Keratinocyte (primary cell): Measurements from ENCODE around the gene ANKRD13A. TPM values are rescaled to one million over a fixed set of nuclear protein-coding genes. Genes with fewer than 3 reads are reported as not detected.

Source experiments
- DNase-seq: peaks from one replicate; pipeline ENCODE4 v3.0.0-alpha.2; 2011; ENCODE audit warnings: low read depth, missing footprints, low spot score
- FAIRE-seq: peaks from 2 replicates; lab custom pipeline; 2011; peaks lifted over from hg19 to GRCh38; lab: Jason Lieb, UNC
- H2AFZ ChIP-seq: 2 replicates; pipeline ENCODE4 v1.6.0; 2012; ENCODE audit warnings: low read length, control low read depth, inconsistent platforms; ENCODE audit not compliant: control insufficient read depth
- H3K27ac ChIP-seq: 2 replicates; pipeline ENCODE4 v1.5.1; 2011; ENCODE audit warnings: low read length; ENCODE audit not compliant: control insufficient read depth, insufficient read depth
- H3K27me3 ChIP-seq: 3 replicates; pipeline ENCODE4 v1.6.0; 2011; ENCODE audit warnings: low read length; ENCODE audit not compliant: control insufficient read depth, insufficient read depth; ENCODE audit errors: extremely low read depth
- H3K36me3 ChIP-seq, 2 experiments: 2 replicates in 1 of 2; 3 replicates in 1 of 2; pipeline ENCODE4 v1.5.1; 2011; ENCODE audit warnings: low read length in 2 of 2, mild to moderate bottlenecking in 1 of 2; ENCODE audit not compliant: control insufficient read depth in 2 of 2, insufficient read depth in 2 of 2; ENCODE audit errors: extremely low read depth in 1 of 2
- H3K4me1 ChIP-seq: 3 replicates; pipeline ENCODE4 v1.5.1; 2011; ENCODE audit warnings: low read length; ENCODE audit not compliant: control insufficient read depth, insufficient read depth; ENCODE audit errors: extremely low read depth
- H3K4me2 ChIP-seq: 3 replicates; pipeline ENCODE4 v1.6.0; 2011; ENCODE audit warnings: low read depth, low read length; ENCODE audit not compliant: control insufficient read depth, insufficient read depth; ENCODE audit errors: extremely low read depth
- H3K4me3 ChIP-seq, 3 experiments: fragments of 200-600 bp in 1 of 3; sonication (generic) in 1 of 3; 2 replicates in 2 of 3; 3 replicates in 1 of 3; pipeline ENCODE4 v1.5.1; 2011 to 2016; ENCODE audit warnings: low read length in 3 of 3, mild to moderate bottlenecking in 3 of 3, control low read depth in 2 of 3, inconsistent platforms in 1 of 3, low read depth in 1 of 3, mixed read lengths in 1 of 3, mixed run types in 1 of 3, moderate library complexity in 1 of 3; ENCODE audit not compliant: control insufficient read depth in 2 of 3, insufficient read depth in 2 of 3; ENCODE audit errors: extremely low read depth in 1 of 3
- H3K79me2 ChIP-seq: 2 replicates; pipeline ENCODE4 v1.6.0; 2012; ENCODE audit warnings: low read length; ENCODE audit not compliant: control insufficient read depth, insufficient read depth
- H3K9ac ChIP-seq: 3 replicates; pipeline ENCODE4 v1.6.0; 2011; ENCODE audit warnings: low read length; ENCODE audit not compliant: control insufficient read depth, insufficient read depth; ENCODE audit errors: extremely low read depth
- H3K9me1 ChIP-seq: 3 replicates; pipeline ENCODE4 v1.6.0; 2011; ENCODE audit warnings: low read length; ENCODE audit not compliant: control insufficient read depth, insufficient read depth; ENCODE audit errors: extremely low read depth
- H3K9me3 ChIP-seq: 2 replicates; pipeline ENCODE4 v1.5.1; 2012; ENCODE audit warnings: low read depth, low read length; ENCODE audit not compliant: control insufficient read depth
- H4K20me1 ChIP-seq: 3 replicates; pipeline ENCODE4 v1.6.0; 2011; ENCODE audit warnings: low read length; ENCODE audit not compliant: control insufficient read depth, insufficient read depth; ENCODE audit errors: extremely low read depth
- CTCF ChIP-seq, 3 experiments: IDR thresholded peaks in 1 of 3; conservative IDR thresholded peaks in 1 of 3; optimal IDR thresholded peaks in 1 of 3; 2 replicates in 2 of 3; 3 replicates in 1 of 3; pipeline versions ENCODE3 to v1.5.1; 2011; ENCODE audit warnings: low read length in 3 of 3, mild to moderate bottlenecking in 3 of 3, moderate library complexity in 2 of 3, control low read depth in 1 of 3, inconsistent platforms in 1 of 3; ENCODE audit not compliant: insufficient read depth in 2 of 3; ENCODE audit errors: extremely low read depth in 1 of 3
- EZH2 ChIP-seq: IDR thresholded peaks from one replicate; pipeline ENCODE4 v1.6.1; 2012; ENCODE audit warnings: inconsistent platforms, mild to moderate bottlenecking, low read length, moderate library complexity
- dilution Hi-C: fragments of 300-500 bp; cut with MboI; formaldehyde crosslinking; loops from one replicate; pipeline ENCODE4 v1.7.0; 2020; ENCODE audit warnings: low sequenced_read_pairs; ENCODE audit not compliant: extremely low pct_ligation_motif_present
- polyA plus RNA-seq, 5 experiments: library from polyadenylated mRNA; depleted of rRNA in 3 of 5; stranded (reverse) in 3 of 5; stranded (forward) in 1 of 5; unstranded in 1 of 5; fragments of >200 nt; gene quantifications; 1 replicate in 1 of 5; 2 replicates in 3 of 5; 3 replicates in 1 of 5; pipeline versions ENCODE4 v1.2.1 to v1.2.3, GENCODE V29; 2011 to 2012; ENCODE audit warnings: missing spikeins in 2 of 5, low read depth in 1 of 5, low replicate concordance in 1 of 5

ANKRD13A gene
- polyA plus RNA-seq, 1 donor (not counting 4 experiments of a cell fraction or from before 2014, with no cell fraction given) = 73.1 TPM

- peaks cover 32% of the 10 kb centered on the region for H3K79me2 ChIP-seq
- dilution Hi-C loops = no loop called here
Observed at GRCh38 chr12:110042264-110042663, 43.0 kb downstream of the ANKRD13A start.

GRCh38 chr12:110046451-110047187, 47.4 kb downstream of the ANKRD13A start:
- Histone ChIP-seq H2AFZ (no peak overlapping the region), H3K79me2 (peaks cover 34% of the 10 kb centered on the region), H3K9ac (no peak overlapping the region), H4K20me1 (no peaks in the 10 kb centered on the region), H3K4me2 (peak overlapping the region; percentile 78), H3K27ac (no peak overlapping the region), H3K9me3 (no peaks in the 10 kb centered on the region), H3K4me3 (no peak overlapping the region), H3K4me1 (peaks cover 12% of the 10 kb centered on the region), H3K36me3 (peaks cover 0 to 3% of the 10 kb centered on the region in 2 experiments), H3K27me3 (no peaks in the 10 kb centered on the region), H3K9me1 (no peaks in the 10 kb centered on the region)
- dilution Hi-C loops = no loop called here
- DNase-seq = no peak
- FAIRE-seq = no peak
- TF ChIP-seq EZH2 = no peak
- TF ChIP-seq CTCF (optimal IDR thresholded peaks at IDR 0.05 in 1 of 3, IDR thresholded peaks at IDR 0.05 in 1 of 3, conservative IDR thresholded peaks at IDR 0.05 in 1 of 3; ENCODE audit: extremely low read depth in 1 of 3, insufficient read depth in 2 of 3, low read length in 3 of 3) = no peak

More at GRCh38 chr12:110042264-110042663, 43.0 kb downstream of the ANKRD13A start:
- FAIRE-seq (no peak), DNase-seq (no peak)
- peaks cover 2% of the 10 kb centered on the region for H4K20me1 ChIP-seq
- peaks cover 8 to 13% of the 10 kb centered on the region in 2 experiments for H3K36me3 ChIP-seq
- H3K4me2 ChIP-seq = no peak overlapping the region
- H3K27me3 ChIP-seq = no peaks in the 10 kb centered on the region
- peaks cover 19% of the 10 kb centered on the region for H3K4me1 ChIP-seq
- no peaks in the 10 kb centered on the region for H3K9me1 ChIP-seq
- no peak overlapping the region for H3K4me3 ChIP-seq
- TF ChIP-seq CTCF (optimal IDR thresholded peaks at IDR 0.05 in 1 of 3, IDR thresholded peaks at IDR 0.05 in 1 of 3, conservative IDR thresholded peaks at IDR 0.05 in 1 of 3; ENCODE audit: extremely low read depth in 1 of 3, insufficient read depth in 2 of 3, low read length in 3 of 3) (no peak), EZH2 (no peak)
- H2AFZ ChIP-seq = no peak overlapping the region
- H3K9me3 ChIP-seq = no peaks in the 10 kb centered on the region
- no peak overlapping the region for H3K9ac ChIP-seq
- no peak overlapping the region for H3K27ac ChIP-seq
